Measurements from ENCODE around the gene RARA.

DNA sequence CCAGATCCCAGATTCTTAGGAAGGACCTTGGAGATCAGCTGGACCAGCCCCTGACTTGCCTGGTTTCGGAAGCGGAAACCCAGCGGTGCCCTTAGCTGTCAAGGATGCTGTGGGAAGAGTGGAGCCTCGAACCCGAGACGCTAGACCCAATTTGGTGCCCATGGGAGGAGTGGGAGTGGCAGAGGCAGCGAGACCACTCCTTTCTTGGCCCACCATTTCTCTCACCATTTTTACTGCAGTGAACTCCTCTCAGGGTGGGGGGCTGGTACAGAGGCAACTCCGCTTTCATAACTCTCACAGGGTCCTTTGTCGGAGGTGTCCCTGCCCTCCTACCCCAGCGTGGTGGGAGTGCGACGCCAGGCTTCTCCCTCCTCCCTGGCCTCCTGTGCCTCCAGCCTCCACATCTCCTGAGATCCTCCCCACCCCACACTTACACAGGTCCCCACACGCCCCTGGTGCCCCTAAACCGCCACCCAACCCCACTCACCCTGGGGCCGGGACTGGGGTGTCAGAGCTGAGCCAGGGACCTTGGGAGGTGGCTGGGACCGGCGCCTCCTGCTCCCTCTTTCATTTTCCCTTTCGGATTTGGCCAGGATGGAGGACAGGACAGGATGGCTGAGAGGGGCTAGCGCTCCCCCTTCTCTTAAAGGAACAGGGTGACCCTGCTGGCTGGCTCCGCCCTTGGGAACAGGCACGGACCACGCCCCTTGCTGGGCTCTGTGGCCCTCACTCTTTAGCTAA lies 55.3 kb downstream of the RARA start, which contains the start of gene GJD3:
- TF ChIP-seq, protein P1, sequence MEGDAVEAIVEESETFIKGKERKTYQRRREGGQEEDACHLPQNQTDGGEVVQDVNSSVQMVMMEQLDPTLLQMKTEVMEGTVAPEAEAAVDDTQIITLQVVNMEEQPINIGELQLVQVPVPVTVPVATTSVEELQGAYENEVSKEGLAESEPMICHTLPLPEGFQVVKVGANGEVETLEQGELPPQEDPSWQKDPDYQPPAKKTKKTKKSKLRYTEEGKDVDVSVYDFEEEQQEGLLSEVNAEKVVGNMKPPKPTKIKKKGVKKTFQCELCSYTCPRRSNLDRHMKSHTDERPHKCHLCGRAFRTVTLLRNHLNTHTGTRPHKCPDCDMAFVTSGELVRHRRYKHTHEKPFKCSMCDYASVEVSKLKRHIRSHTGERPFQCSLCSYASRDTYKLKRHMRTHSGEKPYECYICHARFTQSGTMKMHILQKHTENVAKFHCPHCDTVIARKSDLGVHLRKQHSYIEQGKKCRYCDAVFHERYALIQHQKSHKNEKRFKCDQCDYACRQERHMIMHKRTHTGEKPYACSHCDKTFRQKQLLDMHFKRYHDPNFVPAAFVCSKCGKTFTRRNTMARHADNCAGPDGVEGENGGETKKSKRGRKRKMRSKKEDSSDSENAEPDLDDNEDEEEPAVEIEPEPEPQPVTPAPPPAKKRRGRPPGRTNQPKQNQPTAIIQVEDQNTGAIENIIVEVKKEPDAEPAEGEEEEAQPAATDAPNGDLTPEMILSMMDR (IDR thresholded peaks at IDR 0.05): no peak
- no peak for TF ChIP-seq POLR2A (IDR thresholded peaks at IDR 0.05)
